COR-L47 (cell line): ENCODE measurements around the gene CLNS1A.
"Not testable (repeated sequence)": the region's sequence is repeated elsewhere in the genome, so short reads cannot be mapped to it uniquely, and the experiment has no call there.

Source experiments
- DNase-seq: peaks from one replicate; lab custom pipeline; 2025; lab: John Stamatoyannopoulos, UW

The CLNS1A gene

GRCh38 chr11:77637345-77638165 lies at the start of gene CLNS1A:
TSS of gene CLNS1A (minus strand) at chr11:77637794. CDS start at chr11:77637714, 80 bp downstream.
- peak; percentile 88 for DNase-seq

GRCh38 chr11:77687088-77687487 lies 49.5 kb upstream of the CLNS1A start:
- no peak for DNase-seq

- no peak for DNase-seq
Measured at GRCh38 chr11:77677138-77677537, 39.5 kb upstream of the CLNS1A start.

- no peak for DNase-seq
Measured at GRCh38 chr11:77672264-77672663, 34.7 kb upstream of the CLNS1A start.

DNA sequence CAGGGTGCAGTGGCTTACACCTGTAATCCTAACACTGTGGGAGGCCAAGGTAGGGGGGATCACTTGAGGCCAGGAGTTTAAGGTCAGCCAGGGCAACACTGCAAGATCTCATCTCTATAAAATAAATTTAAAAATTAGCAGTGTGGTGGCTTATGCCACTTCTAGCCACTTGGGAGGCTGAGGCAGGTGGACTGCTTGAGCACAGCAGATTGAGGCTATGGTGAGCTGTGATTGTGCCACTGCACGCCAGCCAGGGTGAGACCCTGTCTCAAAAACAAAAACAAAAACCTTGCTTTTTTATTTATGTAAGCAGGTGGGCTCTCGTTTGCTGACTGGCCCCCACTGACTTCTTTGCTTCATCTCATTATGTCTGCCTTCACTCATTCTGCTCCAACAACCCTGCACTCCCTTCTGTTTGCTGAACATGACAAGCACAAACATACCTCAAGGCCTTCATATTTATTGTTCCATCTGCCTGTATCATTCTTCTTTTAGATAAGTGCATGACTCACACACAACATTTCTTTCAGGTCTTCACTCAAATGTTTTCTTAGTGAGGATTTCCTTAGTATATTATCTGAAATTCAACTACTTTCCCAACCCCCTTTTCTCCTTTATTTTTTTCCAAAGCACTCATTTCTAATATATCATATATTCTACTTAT lies 32.4 kb upstream of the CLNS1A start:
- DNase-seq: no peak

DNA sequence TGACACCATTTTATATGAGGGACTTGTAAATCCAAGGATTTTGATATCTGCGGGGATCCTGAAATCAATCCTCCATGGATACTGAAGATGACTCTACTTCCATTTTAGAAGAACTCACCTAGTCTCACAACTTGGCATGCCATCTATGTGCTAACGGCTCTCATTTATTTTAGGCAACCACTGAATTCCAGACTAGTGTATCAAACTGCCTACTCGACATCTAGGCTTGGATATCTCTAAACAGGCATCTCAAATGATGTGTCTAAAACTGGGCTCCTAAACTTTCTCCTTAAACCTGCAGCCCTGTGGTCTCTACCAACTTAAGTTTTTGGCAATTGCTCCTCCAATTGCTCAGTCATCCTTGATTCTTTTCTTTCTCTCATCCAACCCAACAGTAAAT lies 31.2 kb upstream of the CLNS1A start:
- DNase-seq: no peak

DNA sequence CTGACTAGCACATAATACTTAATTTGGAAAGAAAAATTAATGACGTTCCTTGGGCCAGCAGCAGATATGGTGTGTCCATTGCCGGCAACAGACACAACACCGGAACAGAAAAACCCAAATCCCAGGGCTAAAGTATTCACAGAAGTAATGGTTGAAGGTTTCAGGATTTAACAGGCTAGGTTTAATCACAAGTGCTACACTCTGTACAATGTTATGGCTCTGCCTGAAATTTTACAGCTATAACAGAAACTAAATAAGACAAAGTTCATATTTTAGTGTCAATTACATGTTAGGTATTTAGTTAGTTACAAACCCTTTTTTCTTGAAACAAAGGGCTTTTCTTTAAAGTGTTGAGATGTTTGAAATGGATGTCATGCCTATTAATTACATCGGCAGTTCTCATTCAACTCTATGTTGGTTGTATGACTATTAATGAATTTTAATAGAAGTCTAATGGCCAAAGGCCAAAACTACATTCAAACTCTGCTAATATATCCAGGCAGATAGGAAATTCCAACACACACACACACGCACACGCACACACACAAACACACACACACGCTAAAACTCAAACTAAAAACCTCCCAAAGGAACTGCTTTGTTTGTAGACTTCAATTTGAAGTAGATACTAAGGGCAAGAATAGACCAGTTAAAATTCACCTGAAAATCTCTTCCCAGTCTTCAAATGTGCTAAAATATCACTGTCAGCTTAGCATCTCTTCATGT lies 27.8 kb upstream of the CLNS1A start:
- no peak for DNase-seq

GRCh38 chr11:77661670-77662069 lies 24.1 kb upstream of the CLNS1A start:
- DNase-seq: no peak

DNA sequence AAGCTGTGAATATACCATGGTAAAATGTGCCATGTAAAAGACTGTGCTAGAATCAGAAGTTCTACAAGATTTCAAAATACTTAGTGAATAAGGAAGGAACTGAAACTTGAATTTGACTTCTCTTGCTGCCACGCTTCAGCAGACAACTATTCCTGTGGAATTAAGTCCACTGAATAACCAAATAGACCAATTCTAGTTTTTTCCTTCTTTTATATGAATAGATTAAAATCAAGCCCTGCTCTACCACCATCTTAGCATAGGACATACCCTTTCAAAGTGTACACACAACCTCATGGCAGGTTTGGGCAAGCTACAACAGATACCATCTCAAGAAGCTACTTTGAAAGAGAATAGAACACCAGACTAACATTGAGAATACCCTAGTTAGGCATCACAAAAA lies 23.4 kb upstream of the CLNS1A start:
- DNase-seq: no peak

- DNase-seq: no peak
Measured at GRCh38 chr11:77658213-77659013, 20.8 kb upstream of the CLNS1A start.

GRCh38 chr11:77656362-77656761 lies 18.8 kb upstream of the CLNS1A start:
- DNase-seq: no peak

- no peak for DNase-seq
Measured at GRCh38 chr11:77654770-77655434, 17.3 kb upstream of the CLNS1A start.

- no peak for DNase-seq
Measured at GRCh38 chr11:77650123-77650522, 12.5 kb upstream of the CLNS1A start.

GRCh38 chr11:77647654-77648305 lies 10.2 kb upstream of the CLNS1A start:
- no peak for DNase-seq

DNA sequence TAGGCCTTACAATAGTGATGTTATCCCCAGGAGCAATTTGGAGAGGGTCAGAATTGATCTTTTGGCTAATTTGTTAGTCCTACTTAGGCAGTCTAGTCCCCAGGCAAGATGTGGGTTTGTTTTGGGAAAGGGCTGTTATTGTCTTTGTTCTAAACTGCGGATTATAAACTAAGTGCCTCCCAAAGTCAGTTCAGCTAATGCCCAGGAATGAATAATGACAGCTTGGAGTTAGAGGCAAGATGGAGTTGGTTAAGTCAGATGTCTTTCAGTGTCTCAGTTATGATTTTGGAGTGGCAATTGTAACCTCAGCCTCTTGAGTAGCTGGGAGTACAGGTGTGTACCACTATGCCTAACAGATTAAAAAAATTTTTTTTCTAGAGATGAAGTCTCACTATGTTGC lies 7.3 kb upstream of the CLNS1A start:
- no peak for DNase-seq

DNA sequence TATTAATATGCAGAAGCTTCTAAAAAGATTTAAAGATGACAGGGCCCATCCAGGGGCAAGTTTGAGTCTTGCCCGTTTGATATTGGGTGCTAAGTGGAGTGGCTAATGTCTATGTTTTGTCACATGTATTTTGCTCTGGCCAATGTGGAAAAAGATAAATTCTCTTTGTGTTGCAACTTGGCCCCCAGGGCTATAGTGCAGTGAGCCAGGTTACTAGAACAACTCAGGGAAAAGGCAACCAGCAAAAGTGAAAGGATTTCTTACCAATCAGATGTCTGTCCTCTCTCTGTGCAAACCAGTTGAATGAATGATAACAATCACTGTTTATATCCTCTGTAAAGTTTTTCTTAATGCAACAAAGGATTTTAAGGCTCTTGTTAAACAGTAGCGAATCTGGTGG lies 4.6 kb upstream of the CLNS1A start:
- DNase-seq: no peak

- no peak for DNase-seq
Measured at GRCh38 chr11:77636731-77637344, 756 bp downstream of the CLNS1A start.

- DNase-seq: not testable (repeated sequence)
Measured at GRCh38 chr11:77633926-77634325, 3.7 kb downstream of the CLNS1A start.

DNA sequence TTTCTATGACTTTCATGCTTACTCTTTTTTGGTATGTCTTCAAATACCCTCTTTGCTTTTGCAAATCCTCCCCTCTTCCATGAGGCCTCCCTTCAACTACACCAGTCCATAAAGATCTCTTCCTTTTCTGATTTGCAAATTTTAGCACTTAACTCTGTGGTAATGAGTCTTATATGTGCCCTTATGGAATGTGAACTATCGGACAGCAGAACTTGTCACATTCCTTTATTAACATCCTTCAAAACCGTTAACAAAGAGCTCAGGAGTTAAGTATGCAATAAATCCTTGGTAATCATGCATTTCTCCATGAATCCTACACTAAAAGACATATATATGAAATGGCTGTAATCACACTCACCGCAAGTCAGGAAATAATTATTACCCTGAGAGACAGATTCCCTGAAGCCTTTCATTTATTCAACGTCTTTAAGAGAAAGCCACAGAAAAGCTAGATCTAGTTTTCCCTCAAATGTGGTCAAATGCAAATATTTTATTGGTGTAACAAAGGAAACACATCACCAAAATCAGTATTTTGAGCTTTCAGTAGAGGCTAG lies 7.4 kb downstream of the CLNS1A start:
- no peak for DNase-seq

- peak; percentile 67 for DNase-seq
Measured at GRCh38 chr11:77619576-77620198, 17.9 kb downstream of the CLNS1A start.
